GM12878 (cell line): Measurements from ENCODE around the gene PRR9. TPM values are rescaled to one million over a fixed set of nuclear protein-coding genes. Genes with fewer than 3 reads are reported as not detected.

Experiments used
- ATAC-seq: fragments of 200-7000 bp; cut with Tn5 transposase; 3 replicates; pipeline ENCODE4 v1.9.1; 2020; ENCODE audit warnings: mild to moderate bottlenecking, moderate library complexity
- BruUV-seq: library from RNA; stranded (reverse); fragments of 400-500 nt; replicated peaks from 2 replicates; lab custom pipeline; 2021; lab: Mats Ljungman, UMichigan
- CTCF ChIA-PET: fragments of 300-600 bp; sonication (Branson Sonifier 250); formaldehyde crosslinking; extraction: SDS; loops from one replicate; lab custom pipeline; 2021; ENCODE audit warnings: inconsistent platforms; lab: Yijun Ruan, JAX
- POLR2A ChIA-PET: fragments of 350-600 bp; formaldehyde crosslinking; extraction: SDS; loops from one replicate; lab custom pipeline; 2021; ENCODE audit warnings: inconsistent platforms; lab: Charles Lee
- RAD21 ChIA-PET: fragments of 300-600 bp; sonication (Branson Sonifier 250); formaldehyde crosslinking; loops from one replicate; lab custom pipeline; 2023; ENCODE audit warnings: antibody characterized with exemption; ENCODE audit not compliant: unreplicated experiment; lab: Charles Lee
- SMC1A ChIA-PET: fragments of 300-600 bp; sonication (Branson Sonifier 250); formaldehyde crosslinking; loops from one replicate; lab custom pipeline; 2023; ENCODE audit not compliant: unreplicated experiment, uncharacterized antibody; lab: Charles Lee
- DNase-seq: peaks from one replicate; pipeline ENCODE4 v3.0.0-alpha.2; 2011; ENCODE audit warnings: low read depth, low spot score
- FAIRE-seq: peaks from 3 replicates; lab custom pipeline; 2011; peaks lifted over from hg19 to GRCh38; lab: Jason Lieb, UNC
- H2AFZ ChIP-seq: 2 replicates; pipeline ENCODE4 v1.6.0; 2011; ENCODE audit warnings: low read depth, low read length, control low read depth; ENCODE audit not compliant: control insufficient read depth
- H3K27ac ChIP-seq: 2 replicates; pipeline ENCODE4 v1.5.1; 2011; ENCODE audit warnings: control low read depth; ENCODE audit not compliant: control insufficient read depth, insufficient read depth
- H3K27me3 ChIP-seq, 2 experiments: replicated peaks in 1 of 2; 2 replicates each; pipeline versions ENCODE4 v1.6.0 to v1.6.1; 2011; ENCODE audit warnings: low read length in 1 of 2; ENCODE audit not compliant: control insufficient read depth in 2 of 2, insufficient read depth in 2 of 2
- H3K36me3 ChIP-seq, 2 experiments: 2 replicates each; pipeline ENCODE4 v1.5.1; 2011; ENCODE audit warnings: low read length in 1 of 2; ENCODE audit not compliant: control insufficient read depth in 2 of 2, insufficient read depth in 2 of 2
- H3K4me1 ChIP-seq: 2 replicates; pipeline ENCODE4 v1.6.1; 2011; ENCODE audit warnings: mild to moderate bottlenecking, low read length, moderate library complexity, mixed read lengths; ENCODE audit not compliant: control insufficient read depth, insufficient read depth
- H3K4me2 ChIP-seq: 2 replicates; pipeline ENCODE4 v1.6.0; 2011; ENCODE audit warnings: control low read depth; ENCODE audit not compliant: control insufficient read depth, insufficient read depth
- H3K4me3 ChIP-seq: fragments of 200-600 bp; sonication (generic); 2 replicates; pipeline ENCODE4 v1.5.1; 2016
- H3K79me2 ChIP-seq: 2 replicates; pipeline ENCODE4 v1.6.0; 2011; ENCODE audit warnings: low read length; ENCODE audit not compliant: control insufficient read depth, insufficient read depth
- H3K9ac ChIP-seq: 2 replicates; pipeline ENCODE4 v1.8.0; 2011; ENCODE audit warnings: low read length, control low read depth, mixed read lengths; ENCODE audit not compliant: control insufficient read depth, insufficient read depth
- H3K9me3 ChIP-seq: replicated peaks from 3 replicates; pipeline ENCODE4 v1.5.1; 2011; ENCODE audit warnings: mild to moderate bottlenecking, low read length; ENCODE audit not compliant: control insufficient read depth, insufficient read depth
- H4K20me1 ChIP-seq: 2 replicates; pipeline ENCODE4 v1.6.0; 2011; ENCODE audit not compliant: control insufficient read depth, insufficient read depth
- DPF2 ChIP-seq: fragments of 450-650 bp; IDR thresholded peaks from 2 replicates; pipeline ENCODE4 v1.6.1; 2017; ENCODE audit warnings: mild to moderate bottlenecking
- GATAD2B ChIP-seq: fragments of 450-650 bp; conservative IDR thresholded peaks from 2 replicates; pipeline ENCODE4 v1.6.1; 2017; ENCODE audit warnings: low read depth, mild to moderate bottlenecking, moderate library complexity
- LARP7 ChIP-seq: fragments of 450-650 bp; IDR thresholded peaks from 2 replicates; pipeline ENCODE4 v1.6.1; 2017; ENCODE audit warnings: mild to moderate bottlenecking
- MEF2A ChIP-seq: IDR thresholded peaks from 2 replicates; pipeline ENCODE4 v1.6.1; 2011; ENCODE audit warnings: low read depth, mild to moderate bottlenecking, low read length, moderate library complexity; ENCODE audit not compliant: insufficient read depth
- MXI1 ChIP-seq: fragments of 150-350 bp; IDR thresholded peaks from 2 replicates; pipeline ENCODE4 v1.6.1; 2011; ENCODE audit warnings: low read depth, mild to moderate bottlenecking, inconsistent platforms, low read length, improper control_type of control experiment
- NBN ChIP-seq: fragments of 450-650 bp; IDR thresholded peaks from 2 replicates; pipeline ENCODE4 v1.6.1; 2016
- NFYB ChIP-seq: IDR thresholded peaks from 2 replicates; pipeline ENCODE4 v1.6.1; 2011; ENCODE audit warnings: low read depth, mild to moderate bottlenecking, low read length, improper control_type of control experiment, moderate library complexity; ENCODE audit not compliant: insufficient read depth
- NR2F1 ChIP-seq: fragments of 450-650 bp; conservative IDR thresholded peaks from 2 replicates; pipeline ENCODE4 v1.6.1; 2017; ENCODE audit warnings: mild to moderate bottlenecking
- POLR2A ChIP-seq: IDR thresholded peaks from 2 replicates; pipeline ENCODE4 v1.6.1; 2011; ENCODE audit warnings: low read depth, mild to moderate bottlenecking, low read length
- POLR2AphosphoS2 ChIP-seq: IDR thresholded peaks from 2 replicates; pipeline ENCODE4 v1.6.1; 2011; ENCODE audit warnings: low read depth, mild to moderate bottlenecking, low read length, improper control_type of control experiment, moderate library complexity
- POU2F2 ChIP-seq: IDR thresholded peaks from 3 replicates; pipeline ENCODE4 v1.6.1; 2011; ENCODE audit warnings: low read depth, mild to moderate bottlenecking, low read length, borderline replicate concordance
- RFX5 ChIP-seq: IDR thresholded peaks from 2 replicates; pipeline ENCODE4 v1.6.1; 2011; ENCODE audit warnings: low read depth, low read length, improper control_type of control experiment
- RUNX3 ChIP-seq: IDR thresholded peaks from 2 replicates; pipeline ENCODE4 v1.6.1; 2012; ENCODE audit warnings: low read length, inconsistent platforms
- SMAD1 ChIP-seq: fragments of 450-650 bp; IDR thresholded peaks from 2 replicates; pipeline ENCODE4 v1.6.1; 2018; ENCODE audit warnings: mild to moderate bottlenecking, low read depth; ENCODE audit not compliant: partially characterized antibody
- SRF ChIP-seq, 2 experiments: IDR thresholded peaks; 2 replicates each; pipeline ENCODE4 v1.6.1; 2011; ENCODE audit warnings: low read depth in 2 of 2, low read length in 2 of 2, mild to moderate bottlenecking in 1 of 2, moderate library complexity in 1 of 2
- TARDBP ChIP-seq: IDR thresholded peaks from 2 replicates; pipeline ENCODE4 v1.6.1; 2016; ENCODE audit warnings: borderline replicate concordance
- ZNF217 ChIP-seq: fragments of 450-650 bp; IDR thresholded peaks from 2 replicates; pipeline ENCODE4 v1.6.1; 2017; ENCODE audit warnings: antibody characterized with exemption, mild to moderate bottlenecking
- WGBS: methylation state at CpG from one replicate; pipeline ENCODE4 v1.1.6; 2016; ENCODE audit warnings: low lambda C conversion rate; ENCODE audit not compliant: insufficient replicate concordance, insufficient coverage; ENCODE audit errors: missing lambda C conversion rate; 5-methylcytosine and 5-hydroxymethylcytosine counted together
- in situ Hi-C: fragments of 300-500 bp; cut with MboI; formaldehyde crosslinking; loops from 9 replicates; pipeline ENCODE4 v1.14.3; 2018; ENCODE audit warnings: mixed read lengths
- intact Hi-C: fragments of 100-400 bp; cut with micrococcal nuclease; formaldehyde crosslinking; loops from one replicate; pipeline ENCODE4 v1.14.2; 2022; ENCODE audit not compliant: unreplicated experiment
- polyA plus RNA-seq, 11 experiments: library from polyadenylated mRNA; depleted of rRNA in 4 of 11; unstranded in 6 of 11; stranded (reverse) in 5 of 11; fragments of >200 nt; fragmentation: Nextera tagmentation in 4 of 11; fragmentation: Illumina TruSeq in 1 of 11; extraction: Ambion mirVana in 4 of 11; extraction: Trizol in 1 of 11; gene quantifications; 1 replicate in 1 of 11; 2 replicates in 10 of 11; pipeline versions ENCODE4 v1.2.1 to v1.2.3, GENCODE V29; 2011 to 2016; ENCODE audit warnings: inconsistent platforms in 2 of 11, missing spikeins in 2 of 11, low read depth in 1 of 11
- total RNA-seq, 4 experiments: library from RNA; depleted of rRNA in 3 of 4; stranded (reverse); fragments of >200 nt in 3 of 4; fragmentation: Illumina TruSeq in 1 of 4; extraction: Trizol in 1 of 4; gene quantifications; 2 replicates each; pipeline versions ENCODE4 v1.2.1 to v1.2.3, GENCODE V29; 2013 to 2021
- TF ChIP-seq, protein P1 (sequence below): fragments of 450-650 bp; formaldehyde crosslinking; IDR thresholded peaks from 2 replicates; pipeline ENCODE4 v1.4.0; 2020; ENCODE audit warnings: mild to moderate bottlenecking, moderate library complexity
- TF ChIP-seq, protein P2 (sequence below): IDR thresholded peaks from 2 replicates; pipeline ENCODE4 v1.6.1; 2012; ENCODE audit warnings: low read depth, low read length, improper control_type of control experiment

PRR9 gene
- total and polyA plus RNA-seq, 10 of the 15 experiments (the other 5 are each of a cell fraction or from before 2014, with no cell fraction given) = not detected

DNA sequence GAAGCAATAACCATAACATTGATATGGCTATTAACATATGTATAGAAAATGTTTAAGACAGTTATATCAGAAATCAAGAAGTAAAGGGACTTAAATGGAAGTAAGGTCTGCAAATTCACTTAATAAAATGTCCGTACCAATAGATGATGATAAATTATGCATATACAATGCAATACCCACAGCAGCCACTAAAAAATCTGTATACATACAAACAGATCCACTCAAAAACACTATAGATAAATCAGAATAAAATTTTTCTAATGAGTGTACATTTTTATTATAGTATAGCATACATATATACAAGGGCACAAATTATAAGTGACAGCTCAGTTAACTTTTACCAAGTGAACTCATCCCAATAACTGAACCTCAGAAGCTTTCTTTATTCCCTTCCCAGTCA, 48.1 kb downstream of the PRR9 start:
- CTCF ChIA-PET = interaction anchor here (1.1 to 1.2 kb wide), 2 partner anchors 23 to 42 kb away, joined by 4 read pairs; no protein-coding TSS in a partner anchor
- H2AFZ ChIP-seq = no peak overlapping the region
- no peaks in the 10 kb centered on the region for H3K36me3 ChIP-seq
- H4K20me1 ChIP-seq = no peaks in the 10 kb centered on the region
- no peak overlapping the region for H3K4me2 ChIP-seq
- 0 out of 4 replicates have a peak, but pooled peaks cover 0 to 4% of the 10 kb centered on the region in 2 experiments for H3K27me3 ChIP-seq
- H3K4me1 ChIP-seq = peaks cover 13% of the 10 kb centered on the region
- BruUV-seq = no TSS peak
- POLR2A ChIA-PET = no interaction called here
- no peak for FAIRE-seq
- H3K9me3 ChIP-seq = no peaks in the 10 kb centered on the region
- intact Hi-C loops = no loop called here
- in situ Hi-C loops = no loop called here
- H3K4me3 ChIP-seq = no peak overlapping the region
- RAD21 ChIA-PET = no interaction called here
- no peak for TF ChIP-seq NFYB
- TF ChIP-seq RFX5 = no peak
- TF ChIP-seq MEF2A = no peak
- TF ChIP-seq, protein P1, sequence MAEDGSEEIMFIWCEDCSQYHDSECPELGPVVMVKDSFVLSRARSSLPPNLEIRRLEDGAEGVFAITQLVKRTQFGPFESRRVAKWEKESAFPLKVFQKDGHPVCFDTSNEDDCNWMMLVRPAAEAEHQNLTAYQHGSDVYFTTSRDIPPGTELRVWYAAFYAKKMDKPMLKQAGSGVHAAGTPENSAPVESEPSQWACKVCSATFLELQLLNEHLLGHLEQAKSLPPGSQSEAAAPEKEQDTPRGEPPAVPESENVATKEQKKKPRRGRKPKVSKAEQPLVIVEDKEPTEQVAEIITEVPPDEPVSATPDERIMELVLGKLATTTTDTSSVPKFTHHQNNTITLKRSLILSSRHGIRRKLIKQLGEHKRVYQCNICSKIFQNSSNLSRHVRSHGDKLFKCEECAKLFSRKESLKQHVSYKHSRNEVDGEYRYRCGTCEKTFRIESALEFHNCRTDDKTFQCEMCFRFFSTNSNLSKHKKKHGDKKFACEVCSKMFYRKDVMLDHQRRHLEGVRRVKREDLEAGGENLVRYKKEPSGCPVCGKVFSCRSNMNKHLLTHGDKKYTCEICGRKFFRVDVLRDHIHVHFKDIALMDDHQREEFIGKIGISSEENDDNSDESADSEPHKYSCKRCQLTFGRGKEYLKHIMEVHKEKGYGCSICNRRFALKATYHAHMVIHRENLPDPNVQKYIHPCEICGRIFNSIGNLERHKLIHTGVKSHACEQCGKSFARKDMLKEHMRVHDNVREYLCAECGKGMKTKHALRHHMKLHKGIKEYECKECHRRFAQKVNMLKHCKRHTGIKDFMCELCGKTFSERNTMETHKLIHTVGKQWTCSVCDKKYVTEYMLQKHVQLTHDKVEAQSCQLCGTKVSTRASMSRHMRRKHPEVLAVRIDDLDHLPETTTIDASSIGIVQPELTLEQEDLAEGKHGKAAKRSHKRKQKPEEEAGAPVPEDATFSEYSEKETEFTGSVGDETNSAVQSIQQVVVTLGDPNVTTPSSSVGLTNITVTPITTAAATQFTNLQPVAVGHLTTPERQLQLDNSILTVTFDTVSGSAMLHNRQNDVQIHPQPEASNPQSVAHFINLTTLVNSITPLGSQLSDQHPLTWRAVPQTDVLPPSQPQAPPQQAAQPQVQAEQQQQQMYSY (CRISPR knock-in tag) = no peak
- TF ChIP-seq GATAD2B = no peak
- no peak for TF ChIP-seq SRF (IDR thresholded peaks at IDR 0.05; ENCODE audit: low read depth in 2 of 2, low read length in 2 of 2)
- TF ChIP-seq LARP7 = no peak
- TF ChIP-seq POU2F2 = no peak
- TF ChIP-seq NBN = no peak
- TF ChIP-seq SMAD1 = no peak
- no peak for TF ChIP-seq POLR2AphosphoS2
- TF ChIP-seq RUNX3 = no peak
- no peak for TF ChIP-seq ZNF217
- no peak for TF ChIP-seq MXI1
- TF ChIP-seq NR2F1 = no peak
- TF ChIP-seq, protein P2, sequence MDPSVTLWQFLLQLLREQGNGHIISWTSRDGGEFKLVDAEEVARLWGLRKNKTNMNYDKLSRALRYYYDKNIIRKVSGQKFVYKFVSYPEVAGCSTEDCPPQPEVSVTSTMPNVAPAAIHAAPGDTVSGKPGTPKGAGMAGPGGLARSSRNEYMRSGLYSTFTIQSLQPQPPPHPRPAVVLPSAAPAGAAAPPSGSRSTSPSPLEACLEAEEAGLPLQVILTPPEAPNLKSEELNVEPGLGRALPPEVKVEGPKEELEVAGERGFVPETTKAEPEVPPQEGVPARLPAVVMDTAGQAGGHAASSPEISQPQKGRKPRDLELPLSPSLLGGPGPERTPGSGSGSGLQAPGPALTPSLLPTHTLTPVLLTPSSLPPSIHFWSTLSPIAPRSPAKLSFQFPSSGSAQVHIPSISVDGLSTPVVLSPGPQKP = no peak
- TF ChIP-seq POLR2A = no peak
- no peak for TF ChIP-seq TARDBP
- TF ChIP-seq DPF2 = no peak
- TF ChIP-seq, all 136 proteins: peak for 0
- Histone ChIP-seq H3K79me2 (no peaks in the 10 kb centered on the region), H3K27ac (no peak overlapping the region), H3K9ac (no peak overlapping the region)
- DNase-seq = no peak
- WGBS = 42% methylated on average over 1 of the region's 1 CpG
- no peak for ATAC-seq
- SMC1A ChIA-PET = interaction anchor here (1.6 to 2.1 kb wide), 2 partner anchors 10 to 32 kb away, joined by 3 to 7 read pairs; no protein-coding TSS in a partner anchor
